Measurements from ENCODE around the gene COL4A2. TPM values are rescaled to one million over a fixed set of nuclear protein-coding genes. Genes with fewer than 3 reads are reported as not detected.

Gene COL4A2
- total RNA-seq, 1 experiment from 2014 or later = 1.6 TPM

DNA sequence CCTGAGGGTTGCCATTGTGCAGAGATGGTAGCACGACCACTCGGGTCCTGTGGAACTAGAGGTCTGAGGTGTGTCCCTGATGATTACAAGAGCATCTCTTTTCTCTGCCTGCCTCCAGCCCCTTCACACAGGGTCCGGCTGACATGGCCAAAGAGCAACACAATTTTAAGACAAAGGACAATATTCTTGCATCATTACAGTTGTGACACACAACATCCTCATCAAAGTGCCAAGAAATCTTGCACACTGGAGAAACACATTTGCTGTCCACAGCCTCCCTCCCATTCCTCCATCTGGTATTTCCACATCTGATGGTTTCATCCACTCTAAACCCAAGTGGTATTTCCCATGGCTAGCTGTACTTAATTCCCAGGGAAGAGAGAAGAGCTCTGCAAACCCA, 12.9 kb upstream of the COL4A2 start:
- Histone ChIP-seq H3K9me2 (ENCODE audit: insufficient read depth) (no peaks in the 10 kb centered on the region), H3K4me2 (ENCODE audit: low read length) (no peak overlapping the region), H3K27me3 (ENCODE audit: insufficient read depth, low read length) (peaks cover 55% of the 10 kb centered on the region), H3K4me1 (ENCODE audit: control insufficient read depth in 1 of 2, insufficient read depth in 2 of 2, low read length in 2 of 2) (no peaks in the 10 kb centered on the region), H4K20me1 (ENCODE audit: insufficient read depth) (no peaks in the 10 kb centered on the region), H3K9ac (ENCODE audit: low read length) (no peak overlapping the region), H3K9me3 (ENCODE audit: control insufficient read depth in 1 of 2, insufficient read depth in 1 of 2, low read depth in 1 of 2, low read length in 2 of 2) (no peaks in the 10 kb centered on the region), H3K4me3 (replicated peaks in 1 of 2; ENCODE audit: low read depth in 1 of 2, low read length in 2 of 2) (no peak overlapping the region), H3K79me2 (ENCODE audit: insufficient read depth, low read length) (no peaks in the 10 kb centered on the region), H3K36me3 (ENCODE audit: control insufficient read depth in 1 of 2, insufficient read depth in 2 of 2, low read length in 2 of 2) (no peaks in the 10 kb centered on the region), H3K27ac (ENCODE audit: low read depth, low read length) (no peak overlapping the region), H2AFZ (ENCODE audit: low read depth, low read length, poor library complexity, severe bottlenecking) (no peak overlapping the region)
- ATAC-seq (no peak), DNase-seq (ENCODE audit: low read depth, low spot score) (no peak)
- RAD21 ChIA-PET (ENCODE audit: low non-redundant PET in 1 of 2, low total read pairs in 2 of 2, uncharacterized antibody in 2 of 2, unreplicated experiment in 2 of 2) = no interaction called here
- intact Hi-C loops (cut with micrococcal nuclease) = no loop called here
- TF ChIP-seq, protein P1, sequence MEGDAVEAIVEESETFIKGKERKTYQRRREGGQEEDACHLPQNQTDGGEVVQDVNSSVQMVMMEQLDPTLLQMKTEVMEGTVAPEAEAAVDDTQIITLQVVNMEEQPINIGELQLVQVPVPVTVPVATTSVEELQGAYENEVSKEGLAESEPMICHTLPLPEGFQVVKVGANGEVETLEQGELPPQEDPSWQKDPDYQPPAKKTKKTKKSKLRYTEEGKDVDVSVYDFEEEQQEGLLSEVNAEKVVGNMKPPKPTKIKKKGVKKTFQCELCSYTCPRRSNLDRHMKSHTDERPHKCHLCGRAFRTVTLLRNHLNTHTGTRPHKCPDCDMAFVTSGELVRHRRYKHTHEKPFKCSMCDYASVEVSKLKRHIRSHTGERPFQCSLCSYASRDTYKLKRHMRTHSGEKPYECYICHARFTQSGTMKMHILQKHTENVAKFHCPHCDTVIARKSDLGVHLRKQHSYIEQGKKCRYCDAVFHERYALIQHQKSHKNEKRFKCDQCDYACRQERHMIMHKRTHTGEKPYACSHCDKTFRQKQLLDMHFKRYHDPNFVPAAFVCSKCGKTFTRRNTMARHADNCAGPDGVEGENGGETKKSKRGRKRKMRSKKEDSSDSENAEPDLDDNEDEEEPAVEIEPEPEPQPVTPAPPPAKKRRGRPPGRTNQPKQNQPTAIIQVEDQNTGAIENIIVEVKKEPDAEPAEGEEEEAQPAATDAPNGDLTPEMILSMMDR (IDR thresholded peaks at IDR 0.05 in 2 of 3, conservative IDR thresholded peaks at IDR 0.05 in 1 of 3; ENCODE audit: borderline replicate concordance in 1 of 3, insufficient read depth in 1 of 3, low read depth in 2 of 3, low read length in 2 of 3) = no peak
- TF ChIP-seq, protein P2, sequence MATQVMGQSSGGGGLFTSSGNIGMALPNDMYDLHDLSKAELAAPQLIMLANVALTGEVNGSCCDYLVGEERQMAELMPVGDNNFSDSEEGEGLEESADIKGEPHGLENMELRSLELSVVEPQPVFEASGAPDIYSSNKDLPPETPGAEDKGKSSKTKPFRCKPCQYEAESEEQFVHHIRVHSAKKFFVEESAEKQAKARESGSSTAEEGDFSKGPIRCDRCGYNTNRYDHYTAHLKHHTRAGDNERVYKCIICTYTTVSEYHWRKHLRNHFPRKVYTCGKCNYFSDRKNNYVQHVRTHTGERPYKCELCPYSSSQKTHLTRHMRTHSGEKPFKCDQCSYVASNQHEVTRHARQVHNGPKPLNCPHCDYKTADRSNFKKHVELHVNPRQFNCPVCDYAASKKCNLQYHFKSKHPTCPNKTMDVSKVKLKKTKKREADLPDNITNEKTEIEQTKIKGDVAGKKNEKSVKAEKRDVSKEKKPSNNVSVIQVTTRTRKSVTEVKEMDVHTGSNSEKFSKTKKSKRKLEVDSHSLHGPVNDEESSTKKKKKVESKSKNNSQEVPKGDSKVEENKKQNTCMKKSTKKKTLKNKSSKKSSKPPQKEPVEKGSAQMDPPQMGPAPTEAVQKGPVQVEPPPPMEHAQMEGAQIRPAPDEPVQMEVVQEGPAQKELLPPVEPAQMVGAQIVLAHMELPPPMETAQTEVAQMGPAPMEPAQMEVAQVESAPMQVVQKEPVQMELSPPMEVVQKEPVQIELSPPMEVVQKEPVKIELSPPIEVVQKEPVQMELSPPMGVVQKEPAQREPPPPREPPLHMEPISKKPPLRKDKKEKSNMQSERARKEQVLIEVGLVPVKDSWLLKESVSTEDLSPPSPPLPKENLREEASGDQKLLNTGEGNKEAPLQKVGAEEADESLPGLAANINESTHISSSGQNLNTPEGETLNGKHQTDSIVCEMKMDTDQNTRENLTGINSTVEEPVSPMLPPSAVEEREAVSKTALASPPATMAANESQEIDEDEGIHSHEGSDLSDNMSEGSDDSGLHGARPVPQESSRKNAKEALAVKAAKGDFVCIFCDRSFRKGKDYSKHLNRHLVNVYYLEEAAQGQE (IDR thresholded peaks at IDR 0.05; ENCODE audit: low read depth) = no peak
- POLR2A ChIA-PET = no interaction called here
- CTCF ChIA-PET = no interaction called here
- BruUV-seq (replicated peaks) = no TSS peak

DNA sequence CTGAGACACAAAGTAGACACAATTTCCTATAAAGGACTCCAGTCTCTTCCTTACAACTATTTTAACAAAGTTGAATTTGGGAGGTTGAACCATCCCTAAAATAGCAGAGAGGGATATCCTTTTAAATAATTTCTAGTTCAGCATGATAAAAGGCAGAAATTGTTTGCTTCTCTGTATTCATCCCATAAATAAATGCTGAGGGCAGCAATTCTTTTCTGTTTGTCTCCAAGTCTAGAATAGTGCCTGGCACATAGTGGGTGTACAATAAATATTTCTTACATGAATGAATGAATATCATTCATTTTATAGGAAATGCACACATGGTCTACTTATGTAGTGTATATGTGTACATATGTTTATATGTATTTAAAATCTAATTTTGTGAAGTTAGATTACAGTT, 12.5 kb upstream of the COL4A2 start:
- BruUV-seq (replicated peaks) = no TSS peak
- ATAC-seq (no peak), DNase-seq (ENCODE audit: low read depth, low spot score) (no peak)
- H4K20me1 ChIP-seq (ENCODE audit: insufficient read depth) = no peaks in the 10 kb centered on the region
- peaks cover 60% of the 10 kb centered on the region for H3K27me3 ChIP-seq (ENCODE audit: insufficient read depth, low read length)
- intact Hi-C loops (cut with micrococcal nuclease) = no loop called here
- H3K4me1 ChIP-seq (ENCODE audit: control insufficient read depth in 1 of 2, insufficient read depth in 2 of 2, low read length in 2 of 2) = no peaks in the 10 kb centered on the region
- no peak overlapping the region for H3K4me3 ChIP-seq (replicated peaks in 1 of 2; ENCODE audit: low read depth in 1 of 2, low read length in 2 of 2)
- H3K79me2 ChIP-seq (ENCODE audit: insufficient read depth, low read length) = no peaks in the 10 kb centered on the region
- no peaks in the 10 kb centered on the region for H3K36me3 ChIP-seq (ENCODE audit: control insufficient read depth in 1 of 2, insufficient read depth in 2 of 2, low read length in 2 of 2)
- no peak overlapping the region for H2AFZ ChIP-seq (ENCODE audit: low read depth, low read length, poor library complexity, severe bottlenecking)
- ChIA-PET POLR2A (no interaction called here), RAD21 (ENCODE audit: low non-redundant PET in 1 of 2, low total read pairs in 2 of 2, uncharacterized antibody in 2 of 2, unreplicated experiment in 2 of 2) (no interaction called here), CTCF (no interaction called here)
- no peak overlapping the region for H3K4me2 ChIP-seq (ENCODE audit: low read length)
- H3K9ac ChIP-seq (ENCODE audit: low read length) = no peak overlapping the region
- H3K9me3 ChIP-seq (ENCODE audit: control insufficient read depth in 1 of 2, insufficient read depth in 1 of 2, low read depth in 1 of 2, low read length in 2 of 2) = no peaks in the 10 kb centered on the region
- H3K27ac ChIP-seq (ENCODE audit: low read depth, low read length) = no peak overlapping the region
- H3K9me2 ChIP-seq (ENCODE audit: insufficient read depth) = no peaks in the 10 kb centered on the region
- TF ChIP-seq ZFX (IDR thresholded peaks at IDR 0.05) (no peak), SP1 (IDR thresholded peaks at IDR 0.05; ENCODE audit: low read depth) (no peak), ELF1 (IDR thresholded peaks at IDR 0.05; ENCODE audit: borderline replicate concordance, low read depth) (no peak), JUND (IDR thresholded peaks at IDR 0.05) (no peak), EGR1 (IDR thresholded peaks at IDR 0.05; ENCODE audit: low read depth) (no peak), POLR2A (IDR thresholded peaks at IDR 0.05; ENCODE audit: borderline replicate concordance, extremely low read depth, insufficient read depth, insufficient read length) (no peak), CEBPB (IDR thresholded peaks at IDR 0.05; ENCODE audit: low read depth) (no peak), EZH2 (IDR thresholded peaks at IDR 0.05) (no peak), TCF7L2 (IDR thresholded peaks at IDR 0.05; ENCODE audit: borderline replicate concordance, extremely low read depth, insufficient read depth, insufficient read length) (no peak)
- TF ChIP-seq, protein P1 (IDR thresholded peaks at IDR 0.05 in 2 of 3, conservative IDR thresholded peaks at IDR 0.05 in 1 of 3; ENCODE audit: borderline replicate concordance in 1 of 3, insufficient read depth in 1 of 3, low read depth in 2 of 3, low read length in 2 of 3) = no peak
